GM10248 (cell line): Measurements from ENCODE around the gene CCL2.

Experiments used
- CTCF ChIA-PET: fragments of 300-600 bp; sonication (Branson Sonifier 250); formaldehyde crosslinking; extraction: SDS; loops from one replicate; lab custom pipeline; 2021; ENCODE audit warnings: antibody characterized with exemption; lab: Yijun Ruan, JAX
- POLR2A ChIA-PET: fragments of 350-650 bp; sonication (Branson Sonifier 250); formaldehyde crosslinking; extraction: SDS; loops from one replicate; lab custom pipeline; 2020; ENCODE audit warnings: antibody characterized with exemption; lab: Yijun Ruan, JAX
- DNase-seq: peaks from one replicate; pipeline ENCODE4 v3.0.0; 2012; ENCODE audit errors: extremely low spot score
- CTCF ChIP-seq: IDR thresholded peaks from 2 replicates; pipeline ENCODE4 v1.5.1; 2012; ENCODE audit warnings: mild to moderate bottlenecking, low read depth; ENCODE audit errors: extremely low read depth, missing control alignments, control extremely low read depth

CCL2 gene

GRCh38 chr17:34269969-34270368 is 14.9 kb downstream of the CCL2 start, which contains the start of gene CCL7:
TSS of gene CCL7 (plus strand) at chr17:34270221. CDS start at chr17:34270291, 70 bp downstream.
- no peak for DNase-seq
- POLR2A ChIA-PET = no interaction called here
- no peak for TF ChIP-seq CTCF
- CTCF ChIA-PET = interaction anchor here (1.0 kb wide), 1 partner anchor 10 kb away, joined by 3 read pairs; no protein-coding TSS in a partner anchor

GRCh38 chr17:34275881-34276280 is 20.8 kb downstream of the CCL2 start:
- TF ChIP-seq CTCF = no peak
- POLR2A ChIA-PET = no interaction called here
- CTCF ChIA-PET = interaction anchor here (1.0 to 2.0 kb wide), 2 partner anchors 75 to 86 kb away, joined by 3 to 4 read pairs; no protein-coding TSS in a partner anchor
- no peak for DNase-seq

- ChIA-PET CTCF (no interaction called here), POLR2A (no interaction called here)
- no peak for TF ChIP-seq CTCF
- DNase-seq = no peak
Measured at GRCh38 chr17:34276826-34277225, 21.7 kb downstream of the CCL2 start.

- no peak for DNase-seq
- ChIA-PET CTCF (no interaction called here), POLR2A (no interaction called here)
- TF ChIP-seq CTCF = no peak
Measured at GRCh38 chr17:34283571-34283970, 28.5 kb downstream of the CCL2 start.

GRCh38 chr17:34285286-34285792 is 30.3 kb downstream of the CCL2 start, which contains the start of gene CCL11:
TSS of gene CCL11 (plus strand) at chr17:34285742. CDS start at chr17:34285809, 67 bp downstream.
- no peak for DNase-seq
- CTCF ChIA-PET = no interaction called here
- POLR2A ChIA-PET = no interaction called here
- TF ChIP-seq CTCF = no peak

- no peak for DNase-seq
- ChIA-PET CTCF (no interaction called here), POLR2A (no interaction called here)
- TF ChIP-seq CTCF = no peak
Measured at GRCh38 chr17:34287875-34288274, 32.8 kb downstream of the CCL2 start.
